Esophagus muscularis mucosa (tissue), 3 donors: ENCODE data around the gene ETV1.

Experiments
- CTCF ChIP-seq, 3 experiments: fragments of 200-600 bp in 2 of 3; fragments of 450-650 bp in 1 of 3; sonication (generic) in 2 of 3; IDR thresholded peaks; one replicate each; pipeline ENCODE4 v1.5.1; 2017 to 2019; ENCODE audit warnings: antibody characterized with exemption in 3 of 3, mild to moderate bottlenecking in 2 of 3, moderate library complexity in 1 of 3
- POLR2A ChIP-seq: fragments of 450-650 bp; IDR thresholded peaks from one replicate; pipeline ENCODE4 v1.6.1; 2017; ENCODE audit warnings: antibody characterized with exemption, moderate library complexity, mild to moderate bottlenecking, low read depth

DNA sequence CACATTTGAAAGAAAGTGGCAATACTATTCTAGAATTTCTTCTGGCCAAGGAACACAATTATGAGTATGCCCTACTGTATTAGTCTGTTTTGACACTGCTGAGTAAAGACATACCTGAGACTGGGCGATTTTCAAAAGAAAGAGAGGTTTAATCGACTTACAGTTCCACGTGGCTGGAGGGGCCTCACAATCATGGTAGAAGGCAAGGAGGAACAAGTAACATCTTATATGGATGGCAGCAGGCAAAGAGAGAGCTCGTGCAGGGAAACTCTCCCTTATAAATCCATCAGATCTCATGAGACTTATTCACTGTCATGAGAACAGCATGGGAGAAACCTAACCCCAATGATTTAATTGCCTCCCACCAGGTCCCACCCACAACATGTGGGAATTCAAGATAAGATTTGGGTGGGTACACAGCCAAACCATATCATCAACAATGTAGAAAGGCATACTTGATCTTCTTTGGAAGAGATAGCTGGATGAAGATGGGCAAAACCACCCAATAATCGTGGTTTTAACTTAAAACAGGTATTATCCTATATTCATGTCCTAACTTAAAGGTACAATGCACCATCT, 113.9 kb downstream of the ETV1 start:
- TF ChIP-seq CTCF (IDR thresholded peaks at IDR 0.05) (no peak), POLR2A (no peak)
